Erythroblast (primary cell): ENCODE data around the gene RBM10.

Experiments
- GATA1 ChIP-seq: IDR thresholded peaks from 2 replicates; pipeline ENCODE4 v1.6.1; 2011; ENCODE audit warnings: low read depth, mild to moderate bottlenecking, control low read depth, low read length, moderate library complexity
- POLR2A ChIP-seq: IDR thresholded peaks from 2 replicates; pipeline ENCODE4 v1.6.1; 2011; ENCODE audit warnings: mild to moderate bottlenecking, low read length

DNA sequence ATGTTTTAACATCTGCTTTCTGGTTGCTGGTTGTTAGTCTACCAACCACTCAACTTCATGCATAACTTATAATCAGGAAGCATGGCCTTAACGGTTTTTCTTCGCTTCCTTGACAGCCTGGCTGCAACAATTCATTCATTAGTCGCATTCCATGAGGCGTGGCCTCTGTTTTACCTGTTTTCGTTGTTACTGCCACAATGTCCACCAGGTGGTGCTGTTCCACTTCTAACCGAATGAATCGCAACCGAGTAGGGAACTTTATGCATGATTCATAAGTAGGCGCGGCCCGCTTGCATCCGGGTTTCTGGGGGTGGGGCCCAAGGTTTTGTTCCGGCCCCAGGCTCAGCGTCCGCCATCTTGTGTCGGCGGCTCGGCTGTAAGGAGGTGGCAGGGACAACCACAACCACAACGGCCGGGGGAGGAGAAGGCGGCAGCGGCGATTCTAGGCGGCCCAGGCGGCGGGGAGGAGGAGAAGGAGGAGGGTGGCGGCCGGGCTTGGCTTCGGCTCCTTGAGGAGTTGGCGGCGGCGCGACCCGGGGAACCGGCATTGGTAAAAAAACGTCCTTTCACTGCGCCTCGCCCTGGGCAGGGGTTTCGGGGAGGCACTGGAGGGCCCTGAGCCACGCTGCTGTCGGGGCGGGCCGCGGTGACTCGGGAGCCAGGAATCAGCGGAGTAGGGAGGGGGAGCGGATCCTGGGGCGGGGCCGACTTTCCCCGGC lies 48.6 kb downstream of the RBM10 start, which contains the start of gene UBA1:
- TF ChIP-seq POLR2A (peak; percentile 71), GATA1 (no peak)
